Stimulated activated CD4-positive, alpha-beta T cell treated with anti-CD3 and anti-CD28 coated beads, Interleukin-15, amount 100 ng/mL, for 1 hour (primary cell): ENCODE data around the gene CDC6.

Experiments
- DNase-seq, 2 donors: peaks; one replicate each; pipeline ENCODE4 v3.0.0-alpha.2; 2020; ENCODE audit warnings: low read depth in 1 of 2, low spot score in 1 of 2

The CDC6 gene

GRCh38 chr17:40287494-40288369 lies at the start of gene CDC6:
Gene CDC6 (plus strand): TSS chr17:40287879. CDS start chr17:40289421, 1,542 bp downstream.
- DNase-seq: peak; percentile 93 to 97

GRCh38 chr17:40241252-40241834 lies 46.3 kb upstream of the CDC6 start:
- no peak for DNase-seq

- DNase-seq: no peak
Observed at GRCh38 chr17:40242774-40243173, 44.9 kb upstream of the CDC6 start.

GRCh38 chr17:40243761-40244160 lies 43.9 kb upstream of the CDC6 start:
- DNase-seq: no peak

- DNase-seq: no peak
Observed at GRCh38 chr17:40244255-40244654, 43.4 kb upstream of the CDC6 start.

GRCh38 chr17:40247926-40248495 lies 39.7 kb upstream of the CDC6 start:
- DNase-seq: no peak

- no peak for DNase-seq
Observed at GRCh38 chr17:40248507-40248906, 39.2 kb upstream of the CDC6 start.

- DNase-seq: no peak
Observed at GRCh38 chr17:40251576-40251975, 36.1 kb upstream of the CDC6 start.

- DNase-seq: no peak
Observed at GRCh38 chr17:40253565-40253964, 34.1 kb upstream of the CDC6 start.

GRCh38 chr17:40259505-40259904 lies 28.2 kb upstream of the CDC6 start:
- no peak for DNase-seq

GRCh38 chr17:40260528-40260927 lies 27.2 kb upstream of the CDC6 start:
- no peak for DNase-seq

GRCh38 chr17:40264458-40265185 lies 23.1 kb upstream of the CDC6 start:
- DNase-seq: no peak

GRCh38 chr17:40265337-40265736 lies 22.3 kb upstream of the CDC6 start:
- no peak for DNase-seq

- no peak for DNase-seq
Observed at GRCh38 chr17:40266882-40267281, 20.8 kb upstream of the CDC6 start.

GRCh38 chr17:40268141-40268712 lies 19.5 kb upstream of the CDC6 start:
- DNase-seq: no peak

- no peak for DNase-seq
Observed at GRCh38 chr17:40278414-40278813, 9.3 kb upstream of the CDC6 start.

- no peak for DNase-seq
Observed at GRCh38 chr17:40279402-40279801, 8.3 kb upstream of the CDC6 start.

- DNase-seq: no peak
Observed at GRCh38 chr17:40281663-40282062, 6.0 kb upstream of the CDC6 start.

GRCh38 chr17:40283662-40284061 lies 4.0 kb upstream of the CDC6 start:
- DNase-seq: no peak

- no peak for DNase-seq
Observed at GRCh38 chr17:40284085-40284713, 3.5 kb upstream of the CDC6 start.

GRCh38 chr17:40286473-40286872 lies 1.2 kb upstream of the CDC6 start:
- DNase-seq: no peak
